Tibial nerve (tissue), 4 donors: ENCODE results near the gene NOS1AP. TPM values are rescaled to one million over a fixed set of nuclear protein-coding genes. Genes with fewer than 3 reads are reported as not detected.
"Not testable (repeated sequence)": the region's sequence is repeated elsewhere in the genome, so short reads cannot be mapped to it uniquely, and the experiment has no call there.

ENCODE experiments used
- DNase-seq, 2 donors: peaks; one replicate each; pipeline ENCODE4 v3.0.0-alpha.2; 2019; ENCODE audit warnings: low spot score in 2 of 2
- H3K27ac ChIP-seq, 4 donors: fragments of 200-600 bp; sonication (generic) in 3 of 4; one replicate each; pipeline ENCODE4 v1.5.1; 2017 to 2019; ENCODE audit warnings: mild to moderate bottlenecking in 1 of 4
- H3K27me3 ChIP-seq, 2 donors: fragments of 200-600 bp; sonication (generic) in 1 of 2; one replicate each; pipeline versions ENCODE4 v1.5.1 to v1.6.0; 2017 to 2019
- H3K36me3 ChIP-seq, 3 donors: fragments of 200-600 bp; sonication (generic); one replicate each; pipeline ENCODE4 v1.5.1; 2018 to 2019
- H3K4me1 ChIP-seq, 4 donors: fragments of 200-600 bp; sonication (generic) in 3 of 4; one replicate each; pipeline ENCODE4 v1.5.1; 2017 to 2019
- H3K4me3 ChIP-seq, 4 donors: fragments of 200-600 bp; sonication (generic) in 3 of 4; one replicate each; pipeline ENCODE4 v1.5.1; 2017 to 2019; ENCODE audit warnings: mild to moderate bottlenecking in 1 of 4, moderate library complexity in 1 of 4
- H3K9me3 ChIP-seq, 4 donors: fragments of 200-600 bp; sonication (generic) in 3 of 4; one replicate each; pipeline ENCODE4 v1.5.1; 2017 to 2019
- EP300 ChIP-seq, 2 donors: sonication (generic); formaldehyde crosslinking; IDR thresholded peaks; one replicate each; pipeline ENCODE4 v1.6.1; 2017; ENCODE audit warnings: antibody characterized with exemption in 2 of 2, mild to moderate bottlenecking in 1 of 2
- POLR2A ChIP-seq, 2 donors: fragments of 450-650 bp; IDR thresholded peaks; one replicate each; pipeline ENCODE4 v1.6.1; 2017; ENCODE audit warnings: antibody characterized with exemption in 2 of 2, mild to moderate bottlenecking in 2 of 2, moderate library complexity in 2 of 2
- WGBS, 2 donors: methylation state at CpG; one replicate each; pipeline ENCODE4 v1.1.5; 2018; 5-methylcytosine and 5-hydroxymethylcytosine counted together
- total RNA-seq, 4 donors: library from RNA; depleted of rRNA; stranded (reverse); fragments of >200 nt; gene quantifications; one replicate each; pipeline ENCODE4 v1.1.0, GENCODE V29; 2016
- TF ChIP-seq, protein P1 (sequence below), 5 experiments: fragments of 200-600 bp in 3 of 5; fragments of 450-650 bp in 2 of 5; sonication (generic) in 3 of 5; IDR thresholded peaks; one replicate each; pipeline ENCODE4 v1.5.1; 2016 to 2019; ENCODE audit warnings: antibody characterized with exemption in 5 of 5, mild to moderate bottlenecking in 3 of 5, moderate library complexity in 2 of 5

Gene NOS1AP
- total RNA-seq, 4 donors from 2014 or later, result 2.7 to 11.2 (median 5.3) TPM

DNA sequence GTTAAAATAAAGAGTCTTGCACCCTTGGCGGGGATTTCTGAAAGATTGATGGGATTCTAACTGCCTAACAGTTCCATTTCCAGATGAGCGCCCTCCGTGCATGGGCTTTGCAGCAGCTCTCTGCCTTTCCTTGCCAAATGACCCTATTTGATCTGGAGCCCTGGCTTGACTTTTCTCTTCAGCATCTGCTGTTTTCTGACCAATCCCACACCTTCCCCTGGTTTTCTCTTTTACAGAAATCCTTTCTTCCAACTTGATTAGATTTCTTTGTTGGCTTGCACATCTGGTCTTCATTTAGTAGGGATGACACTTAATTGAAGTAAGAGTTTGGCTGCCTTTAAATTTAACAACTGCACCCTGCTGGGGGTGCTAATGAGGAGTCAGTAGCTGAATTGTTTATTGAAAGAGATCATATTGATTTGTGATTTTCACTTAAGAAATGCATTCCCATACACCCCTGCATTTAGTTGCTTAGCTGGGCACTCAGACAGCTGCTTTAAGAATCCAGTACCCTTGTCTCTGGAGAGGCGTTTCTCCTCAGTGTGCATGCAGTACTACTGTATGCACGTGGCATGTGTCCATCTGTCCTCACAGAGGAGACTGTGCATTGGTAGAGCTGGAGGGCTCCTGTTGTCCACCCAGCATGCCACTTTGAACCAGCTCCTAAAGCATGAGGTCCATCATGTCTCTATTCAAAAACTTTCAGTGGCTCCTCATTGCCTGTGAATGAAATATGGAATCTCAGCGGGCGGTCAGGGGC, 99.7 kb downstream of the NOS1AP start:
- no peaks in the 10 kb centered on the region for H3K36me3 ChIP-seq
- 69 to 72% methylated on average over 7 of the region's 7 CpGs for WGBS, 2 donors
- DNase-seq, result no peak
- peaks cover 0 to 28% (median 0%) of the 10 kb centered on the region in 4 donors for H3K4me1 ChIP-seq
- H3K27ac ChIP-seq, result peak overlapping the region in 1 of 4 donors; percentile 40
- no peaks in the 10 kb centered on the region for H3K9me3 ChIP-seq
- no peak for TF ChIP-seq EP300 (IDR thresholded peaks at IDR 0.05)
- TF ChIP-seq, protein P1, sequence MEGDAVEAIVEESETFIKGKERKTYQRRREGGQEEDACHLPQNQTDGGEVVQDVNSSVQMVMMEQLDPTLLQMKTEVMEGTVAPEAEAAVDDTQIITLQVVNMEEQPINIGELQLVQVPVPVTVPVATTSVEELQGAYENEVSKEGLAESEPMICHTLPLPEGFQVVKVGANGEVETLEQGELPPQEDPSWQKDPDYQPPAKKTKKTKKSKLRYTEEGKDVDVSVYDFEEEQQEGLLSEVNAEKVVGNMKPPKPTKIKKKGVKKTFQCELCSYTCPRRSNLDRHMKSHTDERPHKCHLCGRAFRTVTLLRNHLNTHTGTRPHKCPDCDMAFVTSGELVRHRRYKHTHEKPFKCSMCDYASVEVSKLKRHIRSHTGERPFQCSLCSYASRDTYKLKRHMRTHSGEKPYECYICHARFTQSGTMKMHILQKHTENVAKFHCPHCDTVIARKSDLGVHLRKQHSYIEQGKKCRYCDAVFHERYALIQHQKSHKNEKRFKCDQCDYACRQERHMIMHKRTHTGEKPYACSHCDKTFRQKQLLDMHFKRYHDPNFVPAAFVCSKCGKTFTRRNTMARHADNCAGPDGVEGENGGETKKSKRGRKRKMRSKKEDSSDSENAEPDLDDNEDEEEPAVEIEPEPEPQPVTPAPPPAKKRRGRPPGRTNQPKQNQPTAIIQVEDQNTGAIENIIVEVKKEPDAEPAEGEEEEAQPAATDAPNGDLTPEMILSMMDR (IDR thresholded peaks at IDR 0.05), result no peak
- TF ChIP-seq POLR2A (IDR thresholded peaks at IDR 0.05), result no peak
- no peak overlapping the region for H3K4me3 ChIP-seq
- H3K27me3 ChIP-seq, result no peaks in the 10 kb centered on the region

DNA sequence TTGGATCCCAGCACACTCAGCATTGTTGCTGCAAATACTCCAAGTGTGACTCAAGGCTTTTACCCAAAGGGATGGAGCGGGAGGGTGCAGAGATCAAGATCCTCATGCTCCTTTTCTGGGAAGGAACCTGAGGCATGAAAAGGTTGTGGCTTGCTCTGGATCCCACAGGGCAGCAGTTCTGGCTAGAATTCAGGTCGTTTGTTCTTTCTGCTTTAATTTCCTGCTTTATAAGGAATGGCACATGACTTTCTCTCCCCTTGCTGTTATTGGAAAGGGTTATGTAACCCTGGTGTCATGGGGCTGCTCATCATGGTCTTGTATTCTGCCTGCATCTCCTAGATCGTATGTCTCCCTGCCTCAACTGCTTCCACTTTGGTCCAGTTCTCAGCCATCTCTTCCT, 101.6 kb downstream of the NOS1AP start:
- H3K4me1 ChIP-seq, result peaks cover 0 to 28% (median 0%) of the 10 kb centered on the region in 4 donors
- H3K4me3 ChIP-seq, result no peak overlapping the region
- peak in 1 of 2 donors; percentile 54 for TF ChIP-seq EP300 (IDR thresholded peaks at IDR 0.05)
- TF ChIP-seq, protein P1 (IDR thresholded peaks at IDR 0.05), result no peak
- H3K9me3 ChIP-seq, result no peaks in the 10 kb centered on the region
- WGBS, 2 donors, result 45 to 48% methylated on average over 3 of the region's 3 CpGs
- H3K27me3 ChIP-seq, result no peaks in the 10 kb centered on the region
- DNase-seq, result peak; percentile 24 to 33
- no peaks in the 10 kb centered on the region for H3K36me3 ChIP-seq
- H3K27ac ChIP-seq, result peak overlapping the region in 1 of 4 donors; percentile 40

DNA sequence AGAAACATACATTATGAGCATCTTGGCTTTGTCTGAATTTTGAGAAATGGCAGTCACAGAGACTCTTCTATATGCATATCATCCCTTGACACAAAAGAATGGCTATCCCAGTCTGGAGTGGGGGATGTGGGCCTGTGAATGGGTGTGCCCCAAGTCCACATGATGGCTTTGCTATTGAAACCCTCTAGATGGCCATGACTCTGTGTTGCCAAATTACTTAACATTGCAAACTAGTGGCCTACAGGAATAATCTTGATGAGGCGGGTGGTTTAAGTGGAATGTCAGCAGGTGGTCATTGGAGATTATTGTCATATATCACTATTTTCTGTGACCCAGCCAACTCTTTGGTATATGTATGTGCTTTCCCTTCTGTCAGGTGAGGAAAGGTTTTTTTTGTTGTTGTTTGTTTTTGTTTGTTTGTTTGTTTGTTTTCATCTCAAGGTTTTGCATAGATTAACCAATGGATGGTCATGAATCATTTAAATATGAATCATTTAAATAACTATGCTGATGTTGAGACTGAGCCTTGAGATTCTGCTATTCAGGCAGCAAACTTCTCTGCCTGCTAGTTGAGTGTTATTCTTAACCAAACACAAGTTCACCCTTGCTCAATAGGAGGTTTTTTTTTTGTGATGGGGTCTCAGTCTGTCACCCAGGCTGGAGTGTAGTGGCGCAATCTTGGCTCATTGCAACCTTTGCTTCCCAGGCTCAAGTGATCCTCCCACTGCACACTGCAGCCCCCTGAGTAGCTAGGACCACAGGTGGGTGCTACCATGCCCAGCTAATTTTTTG, 103.0 kb downstream of the NOS1AP start:
- Histone ChIP-seq H3K27ac (no peak overlapping the region), H3K9me3 (no peaks in the 10 kb centered on the region), H3K4me3 (no peak overlapping the region), H3K27me3 (no peaks in the 10 kb centered on the region), H3K36me3 (no peaks in the 10 kb centered on the region), H3K4me1 (peaks cover 0 to 28% (median 0%) of the 10 kb centered on the region in 4 donors)
- WGBS, 2 donors, result 95 to 96% methylated on average over 2 of the region's 2 CpGs
- DNase-seq, result no peak
- TF ChIP-seq EP300 (IDR thresholded peaks at IDR 0.05) (no peak), POLR2A (IDR thresholded peaks at IDR 0.05) (no peak)
- TF ChIP-seq, protein P1 (IDR thresholded peaks at IDR 0.05), result no peak

DNA sequence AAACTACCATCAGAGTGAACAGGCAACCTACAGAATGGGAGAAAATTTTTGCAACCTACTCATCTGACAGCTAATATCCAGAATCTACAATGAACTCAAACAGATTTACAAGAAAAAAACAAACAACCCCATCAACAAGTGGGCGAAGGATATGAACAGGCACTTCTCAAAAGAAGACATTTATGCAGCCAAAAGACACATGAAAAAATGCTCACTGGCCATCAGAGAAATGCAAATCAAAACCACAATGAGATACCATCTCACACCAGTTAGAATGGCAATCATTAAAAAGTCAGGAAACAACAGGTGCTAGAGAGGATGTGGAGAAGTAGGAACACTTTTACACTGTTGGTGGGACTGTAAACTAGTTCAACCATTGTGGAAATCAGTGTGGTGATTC, 104.1 kb downstream of the NOS1AP start:
- not testable (repeated sequence) for H3K9me3 ChIP-seq, H3K36me3 ChIP-seq, DNase-seq, H3K4me3 ChIP-seq, H3K27me3 ChIP-seq, H3K27ac ChIP-seq
- 97 to 100% methylated on average over 1 of the region's 1 CpG for WGBS, 2 donors
- H3K4me1 ChIP-seq, result peaks cover 0 to 21% (median 0%) of the 10 kb centered on the region in 4 donors

DNA sequence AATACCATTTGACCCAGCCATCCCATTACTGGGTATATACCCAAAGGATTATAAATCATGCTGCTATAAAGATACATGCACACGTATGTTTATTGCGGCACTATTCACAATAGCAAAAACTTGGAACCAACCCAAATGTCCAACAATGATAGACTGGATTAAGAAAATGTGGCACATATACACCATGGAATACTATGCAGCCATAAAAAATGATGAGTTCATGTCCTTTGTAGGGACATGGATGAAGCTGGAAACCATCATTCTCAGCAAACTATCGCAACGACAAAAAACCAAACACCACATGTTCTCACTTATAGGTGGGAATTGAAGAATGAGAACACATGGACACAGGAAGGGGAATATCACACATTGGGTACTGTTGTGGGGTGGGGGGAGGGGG, 104.5 kb downstream of the NOS1AP start:
- H3K9me3 ChIP-seq, H3K27ac ChIP-seq, DNase-seq, H3K27me3 ChIP-seq, H3K4me3 ChIP-seq, H3K36me3 ChIP-seq: not testable (repeated sequence)
- 77 to 100% methylated on average over 2 of the region's 4 CpGs for WGBS, 2 donors
- peaks cover 0 to 17% (median 0%) of the 10 kb centered on the region in 4 donors for H3K4me1 ChIP-seq
